GM20000 (cell line): Measurements from ENCODE around the gene HIVEP3.
A peak's percentile ranks its signal among the peaks of the same experiment; 100 is the strongest.

Experiments
- DNase-seq: peaks from one replicate; pipeline ENCODE4 v3.0.0; 2012; ENCODE audit warnings: low spot score
- CTCF ChIP-seq: IDR thresholded peaks from 2 replicates; pipeline ENCODE4 v1.5.1; 2012; ENCODE audit warnings: mild to moderate bottlenecking, control low read depth; ENCODE audit errors: extremely low read depth, missing control alignments

The HIVEP3 gene

GRCh38 chr1:41752514-41753170, 166.1 kb downstream of the HIVEP3 start:
- DNase-seq = no peak
- no peak for TF ChIP-seq CTCF

- peak; percentile 70 for DNase-seq
- TF ChIP-seq CTCF = no peak
Measured at GRCh38 chr1:41751804-41752513, 166.8 kb downstream of the HIVEP3 start.

- DNase-seq = no peak
- no peak for TF ChIP-seq CTCF
Measured at GRCh38 chr1:41749991-41750745, 168.6 kb downstream of the HIVEP3 start.

- TF ChIP-seq CTCF = no peak
- DNase-seq = peak; percentile 53
Measured at GRCh38 chr1:41745022-41745421, 173.7 kb downstream of the HIVEP3 start.

GRCh38 chr1:41743366-41743765, 175.4 kb downstream of the HIVEP3 start:
- no peak for TF ChIP-seq CTCF
- no peak for DNase-seq

GRCh38 chr1:41742219-41742618, 176.5 kb downstream of the HIVEP3 start:
- DNase-seq = no peak
- no peak for TF ChIP-seq CTCF

- DNase-seq = no peak
- TF ChIP-seq CTCF = no peak
Measured at GRCh38 chr1:41741244-41741643, 177.5 kb downstream of the HIVEP3 start.
